Thymus (tissue), 11 donors: ENCODE data around the gene TESK2. TPM values are rescaled to one million over a fixed set of nuclear protein-coding genes. Genes with fewer than 3 reads are reported as not detected.

ENCODE experiments used
- DNase-seq, 9 donors: peaks; one replicate each; pipeline ENCODE4 v3.0.0-alpha.2; 2013; ENCODE audit warnings: low spot score in 9 of 9, low read depth in 6 of 9, missing footprints in 1 of 9
- H3K27ac ChIP-seq, 2 donors: one replicate each; pipeline ENCODE4 v1.5.1; 2013; ENCODE audit warnings: control low read depth in 1 of 2, low read depth in 1 of 2, low read length in 1 of 2, mild to moderate bottlenecking in 1 of 2, moderate library complexity in 1 of 2
- H3K27me3 ChIP-seq, 2 donors: one replicate each; pipeline ENCODE4 v1.5.1; 2013; ENCODE audit warnings: low read length in 1 of 2; ENCODE audit not compliant: control insufficient read depth in 2 of 2, insufficient read depth in 1 of 2
- H3K36me3 ChIP-seq, 2 donors: one replicate each; pipeline ENCODE4 v1.5.1; 2013; ENCODE audit warnings: low read length in 1 of 2, mild to moderate bottlenecking in 1 of 2, moderate library complexity in 1 of 2; ENCODE audit not compliant: control insufficient read depth in 2 of 2, insufficient read depth in 2 of 2
- H3K4me1 ChIP-seq, 2 donors: one replicate each; pipeline ENCODE4 v1.5.1; 2013; ENCODE audit warnings: low read length in 2 of 2; ENCODE audit not compliant: control insufficient read depth in 2 of 2, insufficient read depth in 2 of 2
- H3K4me3 ChIP-seq, 2 donors: one replicate each; pipeline ENCODE4 v1.5.1; 2013; ENCODE audit warnings: low read length in 2 of 2, control low read depth in 1 of 2, mild to moderate bottlenecking in 1 of 2
- H3K9me3 ChIP-seq, 2 donors: one replicate each; pipeline ENCODE4 v1.5.1; 2013; ENCODE audit warnings: low read length in 1 of 2, mild to moderate bottlenecking in 1 of 2; ENCODE audit not compliant: control insufficient read depth in 2 of 2, insufficient read depth in 1 of 2
- WGBS: extraction: QIAGEN DNeasy Blood & Tissue Kit; methylation state at CpG from one replicate; pipeline ENCODE4 v1.1.7; 2013; 5-methylcytosine and 5-hydroxymethylcytosine counted together
- polyA plus RNA-seq: library from polyadenylated mRNA; stranded (reverse); fragments of 200-250 nt; gene quantifications from one replicate; pipeline ENCODE4 v1.2.3, GENCODE V29; 2013
- total RNA-seq: library from RNA; stranded (reverse); fragments of 120-200 nt; gene quantifications from one replicate; pipeline ENCODE4 v1.2.4, GENCODE V29; 2013
- donor health status: healthy.

Gene TESK2
- total and polyA plus RNA-seq, 2 donors, result 3.9 to 6.6 TPM

DNA sequence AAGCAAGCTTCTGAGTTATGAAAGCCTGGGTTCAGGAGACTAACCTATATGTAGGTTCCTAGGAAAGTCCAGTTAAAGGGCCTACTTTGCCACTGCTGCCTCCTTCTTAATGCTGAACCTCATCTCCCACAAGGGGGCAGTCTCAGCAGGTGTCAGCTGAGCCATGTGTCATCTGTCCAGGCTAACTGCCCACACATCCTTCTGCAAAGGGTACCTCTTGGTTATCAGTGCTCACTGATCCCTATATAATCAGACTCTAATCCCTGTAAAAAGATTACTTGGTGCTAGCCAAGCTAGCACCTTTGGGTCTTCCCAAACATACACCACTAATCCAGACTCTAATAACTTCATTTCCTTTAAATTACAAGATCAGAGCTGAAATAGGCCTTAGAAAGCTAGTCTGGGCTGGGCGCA lies 21.7 kb upstream of the TESK2 start:
- H3K27ac ChIP-seq, result no peak overlapping the region
- H3K27me3 ChIP-seq, result no peaks in the 10 kb centered on the region
- H3K36me3 ChIP-seq, result peaks cover 70 to 87% of the 10 kb centered on the region in 2 donors
- no peaks in the 10 kb centered on the region for H3K4me1 ChIP-seq
- DNase-seq, result peak in 5 of 9 donors; percentile 33 to 60 (median 38)
- H3K4me3 ChIP-seq, result no peak overlapping the region
- H3K9me3 ChIP-seq, result no peaks in the 10 kb centered on the region
- WGBS, result 100% methylated on average over 1 of the region's 1 CpG

DNA sequence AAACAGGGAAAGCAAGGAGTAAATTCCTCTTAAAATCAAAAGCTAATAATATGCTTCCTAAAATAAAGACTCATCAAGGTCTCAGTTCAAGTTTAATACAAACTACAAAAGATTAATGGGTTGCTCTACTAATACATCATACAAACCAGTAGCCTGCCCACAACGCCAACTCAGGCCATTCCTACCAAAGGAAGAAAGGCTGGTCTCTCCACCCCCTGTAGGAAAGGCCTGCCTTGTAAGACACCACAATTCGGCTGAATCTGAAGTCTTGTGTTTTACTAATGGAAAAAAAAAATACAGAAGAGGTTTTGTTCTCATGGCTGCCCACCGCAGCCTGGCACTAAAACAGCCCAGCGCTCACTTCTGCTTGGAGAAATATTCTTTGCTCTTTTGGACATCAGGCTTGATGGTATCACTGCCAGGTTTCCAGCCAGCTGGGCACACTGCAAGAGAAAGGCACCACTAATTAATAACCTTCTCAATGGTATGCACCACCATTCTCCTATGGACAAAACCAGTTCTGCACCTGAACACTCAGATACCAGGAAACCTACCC lies 20.1 kb upstream of the TESK2 start:
- Histone ChIP-seq H3K27me3 (no peaks in the 10 kb centered on the region), H3K36me3 (peaks cover 59 to 76% of the 10 kb centered on the region in 2 donors), H3K27ac (no peak overlapping the region), H3K4me3 (no peak overlapping the region), H3K4me1 (no peaks in the 10 kb centered on the region), H3K9me3 (no peaks in the 10 kb centered on the region)
- WGBS, result 97% methylated on average over 4 of the region's 4 CpGs
- DNase-seq, result no peak

- no peaks in the 10 kb centered on the region for H3K4me1 ChIP-seq
- no peaks in the 10 kb centered on the region for H3K9me3 ChIP-seq
- no peak overlapping the region for H3K27ac ChIP-seq
- H3K4me3 ChIP-seq, result no peak overlapping the region
- no peaks in the 10 kb centered on the region for H3K27me3 ChIP-seq
- peaks cover 53 to 71% of the 10 kb centered on the region in 2 donors for H3K36me3 ChIP-seq
- 86% methylated on average over 9 of the region's 9 CpGs for WGBS
- no peak for DNase-seq
Observed at GRCh38 chr1:45510036-45510971, 19.3 kb upstream of the TESK2 start.

- DNase-seq, result no peak
- Histone ChIP-seq H3K9me3 (no peaks in the 10 kb centered on the region), H3K4me3 (no peak overlapping the region), H3K27me3 (no peaks in the 10 kb centered on the region), H3K4me1 (no peaks in the 10 kb centered on the region), H3K36me3 (peaks cover 41 to 55% of the 10 kb centered on the region in 2 donors), H3K27ac (no peak overlapping the region)
- 94% methylated on average over 15 of the region's 15 CpGs for WGBS
Observed at GRCh38 chr1:45508295-45509151, 17.6 kb upstream of the TESK2 start.

GRCh38 chr1:45507893-45508292 lies 16.9 kb upstream of the TESK2 start:
- Histone ChIP-seq H3K4me3 (no peak overlapping the region), H3K4me1 (no peaks in the 10 kb centered on the region), H3K27ac (no peak overlapping the region), H3K27me3 (no peaks in the 10 kb centered on the region), H3K36me3 (peaks cover 41 to 49% of the 10 kb centered on the region in 2 donors), H3K9me3 (no peaks in the 10 kb centered on the region)
- DNase-seq, result no peak
- 98% methylated on average over 4 of the region's 4 CpGs for WGBS

DNA sequence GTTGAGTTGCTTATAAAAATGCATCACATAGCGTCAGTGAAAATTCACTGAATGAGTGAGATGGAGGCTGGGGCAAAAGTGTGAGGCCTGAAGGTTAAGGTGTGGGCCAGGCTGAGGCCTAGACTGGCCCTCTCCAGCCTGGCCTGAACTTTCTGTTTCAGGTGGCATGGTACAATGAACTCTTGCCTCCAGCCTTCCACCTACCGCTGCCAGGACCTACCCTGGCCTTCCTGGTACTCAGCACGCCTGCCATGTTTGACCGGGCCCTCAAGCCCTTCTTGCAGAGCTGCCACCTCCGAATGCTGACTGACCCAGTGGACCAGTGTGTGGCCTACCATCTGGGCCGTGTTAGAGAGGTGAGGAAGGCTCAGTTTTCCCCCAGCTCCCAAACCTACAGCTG lies 16.2 kb upstream of the TESK2 start:
- Histone ChIP-seq H3K4me3 (no peak overlapping the region), H3K4me1 (no peaks in the 10 kb centered on the region), H3K27me3 (no peaks in the 10 kb centered on the region), H3K36me3 (peaks cover 41 to 43% of the 10 kb centered on the region in 2 donors), H3K27ac (no peak overlapping the region), H3K9me3 (no peaks in the 10 kb centered on the region)
- WGBS, result 97% methylated on average over 6 of the region's 6 CpGs
- DNase-seq, result no peak

GRCh38 chr1:45503462-45504360 lies 12.7 kb upstream of the TESK2 start:
- Histone ChIP-seq H3K9me3 (no peaks in the 10 kb centered on the region), H3K4me3 (no peak overlapping the region), H3K27ac (no peak overlapping the region), H3K4me1 (peaks cover 8 to 22% of the 10 kb centered on the region in 2 donors), H3K27me3 (no peaks in the 10 kb centered on the region), H3K36me3 (peaks cover 10 to 13% of the 10 kb centered on the region in 2 donors)
- WGBS, result 98% methylated on average over 14 of the region's 14 CpGs
- no peak for DNase-seq

DNA sequence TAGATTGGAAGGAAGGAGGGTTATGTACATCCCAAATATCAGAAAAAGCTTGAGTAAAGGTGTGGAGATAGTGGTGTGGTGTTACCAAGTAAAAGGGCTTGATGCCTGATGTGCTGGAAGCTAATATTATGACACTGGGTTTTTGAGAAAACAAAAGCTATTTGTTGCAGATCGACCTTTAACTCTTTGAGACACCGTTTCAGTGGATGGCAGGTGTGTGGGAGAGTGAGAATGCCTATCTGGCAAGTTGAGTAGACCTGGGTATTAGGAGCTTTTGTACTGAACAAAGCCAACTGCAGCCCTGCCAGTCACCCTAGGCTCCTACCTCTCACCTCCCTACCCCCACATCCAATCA lies 10.5 kb upstream of the TESK2 start:
- no peak for DNase-seq
- Histone ChIP-seq H3K27ac (no peak overlapping the region), H3K27me3 (no peaks in the 10 kb centered on the region), H3K9me3 (no peaks in the 10 kb centered on the region), H3K36me3 (no peaks in the 10 kb centered on the region), H3K4me3 (no peak overlapping the region), H3K4me1 (peaks cover 8 to 22% of the 10 kb centered on the region in 2 donors)
- WGBS, result 94% methylated on average over 2 of the region's 2 CpGs
